C4-2B (cell line): ENCODE measurements around the gene SSTR5.

Experiments used
- ZFX ChIP-seq: fragments of 450-650 bp; IDR thresholded peaks from 2 replicates; pipeline ENCODE4 v1.6.1; 2017
- TF ChIP-seq, protein P1 (sequence below): fragments of 450-650 bp; conservative IDR thresholded peaks from 2 replicates; pipeline ENCODE4 v1.5.1; 2017; ENCODE audit warnings: mild to moderate bottlenecking

DNA sequence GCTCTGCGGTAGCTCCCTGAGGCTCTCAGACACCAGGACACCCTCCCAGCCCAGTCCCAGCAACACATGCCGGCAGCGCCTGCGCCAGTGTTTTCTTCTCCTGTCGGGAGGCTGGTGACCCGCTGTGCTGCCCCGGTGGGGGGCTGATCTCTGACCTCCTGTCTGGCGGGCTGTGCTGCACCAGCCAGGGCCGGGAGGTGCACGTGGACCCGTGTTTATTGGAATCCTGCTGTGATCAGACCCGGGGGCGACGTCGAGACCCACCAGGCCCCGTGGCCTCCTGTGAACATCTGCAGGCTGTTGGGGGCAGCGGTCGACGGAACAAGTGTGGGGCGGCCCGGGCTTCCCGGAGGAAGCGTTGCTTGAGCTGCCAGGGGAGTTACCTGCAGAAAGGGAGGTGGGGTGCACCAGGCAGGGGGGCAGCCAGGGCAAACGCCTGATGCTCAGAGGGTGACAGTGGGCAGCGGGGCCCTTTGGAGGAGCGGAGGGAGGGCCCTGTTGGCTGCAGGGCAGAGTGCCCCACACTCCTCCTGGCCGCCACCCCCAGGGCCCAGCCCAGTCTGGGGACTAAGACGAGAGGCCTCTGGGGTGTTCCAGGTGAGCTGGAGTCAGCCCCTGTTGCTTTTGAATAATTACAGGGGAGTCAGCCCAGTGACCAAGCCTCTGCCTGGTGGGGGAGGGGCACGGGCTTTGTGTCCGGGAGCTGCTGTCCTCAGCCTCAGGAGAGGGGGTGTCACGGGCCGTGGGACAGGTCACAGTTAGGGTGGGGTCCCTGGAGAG lies 2.3 kb upstream of the SSTR5 start:
- TF ChIP-seq, protein P1, sequence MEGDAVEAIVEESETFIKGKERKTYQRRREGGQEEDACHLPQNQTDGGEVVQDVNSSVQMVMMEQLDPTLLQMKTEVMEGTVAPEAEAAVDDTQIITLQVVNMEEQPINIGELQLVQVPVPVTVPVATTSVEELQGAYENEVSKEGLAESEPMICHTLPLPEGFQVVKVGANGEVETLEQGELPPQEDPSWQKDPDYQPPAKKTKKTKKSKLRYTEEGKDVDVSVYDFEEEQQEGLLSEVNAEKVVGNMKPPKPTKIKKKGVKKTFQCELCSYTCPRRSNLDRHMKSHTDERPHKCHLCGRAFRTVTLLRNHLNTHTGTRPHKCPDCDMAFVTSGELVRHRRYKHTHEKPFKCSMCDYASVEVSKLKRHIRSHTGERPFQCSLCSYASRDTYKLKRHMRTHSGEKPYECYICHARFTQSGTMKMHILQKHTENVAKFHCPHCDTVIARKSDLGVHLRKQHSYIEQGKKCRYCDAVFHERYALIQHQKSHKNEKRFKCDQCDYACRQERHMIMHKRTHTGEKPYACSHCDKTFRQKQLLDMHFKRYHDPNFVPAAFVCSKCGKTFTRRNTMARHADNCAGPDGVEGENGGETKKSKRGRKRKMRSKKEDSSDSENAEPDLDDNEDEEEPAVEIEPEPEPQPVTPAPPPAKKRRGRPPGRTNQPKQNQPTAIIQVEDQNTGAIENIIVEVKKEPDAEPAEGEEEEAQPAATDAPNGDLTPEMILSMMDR = no peak
- no peak for TF ChIP-seq ZFX
